B cell (primary cell): ENCODE measurements around the gene SYNGR3. TPM values are rescaled to one million over a fixed set of nuclear protein-coding genes. Genes with fewer than 3 reads are reported as not detected.
A peak's percentile ranks its signal among the peaks of the same experiment; 100 is the strongest.

Experiments used
- ATAC-seq: fragments of 200-7000 bp; cut with Tn5 transposase; one replicate; pipeline ENCODE4 v1.10.0; 2021; ENCODE audit warnings: low read depth, mild to moderate bottlenecking, moderate number of reproducible peaks, moderate library complexity
- CTCF ChIA-PET: fragments of 350-600 bp; sonication (Branson Sonifier 250); formaldehyde crosslinking; loops from one replicate; lab custom pipeline; 2021; ENCODE audit warnings: antibody characterized with exemption, inconsistent platforms; lab: Charles Lee
- POLR2A ChIA-PET: fragments of 350-600 bp; sonication (Branson Sonifier 250); formaldehyde crosslinking; loops from one replicate; lab custom pipeline; 2021; ENCODE audit warnings: antibody characterized with exemption; lab: Charles Lee
- DNase-seq: peaks from one replicate; pipeline ENCODE4 v3.0.0; 2013
- H2AFZ ChIP-seq: 2 replicates; pipeline ENCODE4 v1.6.1; 2012; ENCODE audit warnings: mild to moderate bottlenecking, low read depth, low read length; ENCODE audit not compliant: insufficient read depth, poor library complexity, severe bottlenecking
- H3K27ac ChIP-seq, 2 donors: 1 replicate in 1 of 2; 2 replicates in 1 of 2; pipeline ENCODE4 v1.5.1; 2012 to 2013; ENCODE audit warnings: low read length in 2 of 2, mild to moderate bottlenecking in 2 of 2, moderate library complexity in 1 of 2
- H3K27me3 ChIP-seq, 4 experiments: fragments of 200-600 bp in 1 of 4; sonication (generic) in 1 of 4; replicated peaks in 1 of 4; 1 replicate in 2 of 4; 2 replicates in 2 of 4; pipeline versions ENCODE4 v1.6.1 to v1.7.0; 2013 to 2016; ENCODE audit warnings: low read length in 3 of 4, mild to moderate bottlenecking in 2 of 4, mixed read lengths in 1 of 4, moderate library complexity in 1 of 4; ENCODE audit not compliant: insufficient read depth in 4 of 4, control insufficient read depth in 3 of 4; ENCODE audit errors: control extremely low read depth in 1 of 4
- H3K36me3 ChIP-seq, 2 experiments: replicated peaks in 1 of 2; 1 replicate in 1 of 2; 2 replicates in 1 of 2; pipeline versions ENCODE4 v1.6.1 to v1.7.1; 2013; ENCODE audit warnings: low read length in 1 of 2; ENCODE audit not compliant: insufficient read depth in 2 of 2, control insufficient read depth in 1 of 2; ENCODE audit errors: control extremely low read depth in 1 of 2, extremely low read depth in 1 of 2
- H3K4me1 ChIP-seq, 2 donors: fragments of 200-600 bp in 1 of 2; sonication (generic) in 1 of 2; 1 replicate in 1 of 2; 2 replicates in 1 of 2; pipeline versions ENCODE4 v1.5.1 to v1.6.1; 2013 to 2017; ENCODE audit warnings: low read length in 2 of 2; ENCODE audit not compliant: control insufficient read depth in 2 of 2, insufficient read depth in 2 of 2
- H3K4me2 ChIP-seq: replicated peaks from 2 replicates; pipeline ENCODE3; 2012; ENCODE audit warnings: mild to moderate bottlenecking, low read depth, low read length; ENCODE audit not compliant: poor library complexity, severe bottlenecking
- H3K4me3 ChIP-seq, 5 experiments: fragments of 200-600 bp in 1 of 5; sonication (generic) in 1 of 5; 1 replicate in 3 of 5; 2 replicates in 2 of 5; pipeline versions ENCODE4 v1.5.1 to v1.7.0; 2011 to 2016; ENCODE audit warnings: low read length in 4 of 5, mild to moderate bottlenecking in 4 of 5, low read depth in 2 of 5, control low read depth in 1 of 5, moderate library complexity in 1 of 5; ENCODE audit not compliant: insufficient read depth in 1 of 5; ENCODE audit errors: control extremely low read depth in 1 of 5, extremely low read depth in 1 of 5
- H3K79me2 ChIP-seq: fragments of 200-600 bp; sonication (generic); one replicate; pipeline ENCODE4 v1.6.0; 2016; ENCODE audit warnings: low read length; ENCODE audit not compliant: control insufficient read depth, insufficient read depth
- H3K9ac ChIP-seq: fragments of 200-600 bp; sonication (generic); 2 replicates; pipeline ENCODE4 v1.6.1; 2017; ENCODE audit warnings: mild to moderate bottlenecking, low read length, moderate library complexity
- H3K9me3 ChIP-seq, 3 donors: one replicate each; pipeline versions ENCODE4 v1.6.1 to v1.7.1; 2013; ENCODE audit warnings: low read length in 2 of 3; ENCODE audit not compliant: control insufficient read depth in 2 of 3, insufficient read depth in 1 of 3; ENCODE audit errors: control extremely low read depth in 1 of 3
- H4K20me1 ChIP-seq: 2 replicates; pipeline ENCODE4 v1.6.0; 2012; ENCODE audit warnings: mild to moderate bottlenecking, low read length; ENCODE audit not compliant: insufficient read depth, control insufficient read depth, poor library complexity, severe bottlenecking
- H3K27ac Mint-ChIP-seq: one replicate; pipeline ENCODE4 v1.8.0; 2021; ENCODE audit warnings: mixed read lengths
- H3K27me3 Mint-ChIP-seq: one replicate; pipeline ENCODE4 v1.8.0; 2021; ENCODE audit warnings: mixed read lengths
- H3K4me1 Mint-ChIP-seq: one replicate; pipeline ENCODE4 v1.8.0; 2021; ENCODE audit warnings: mixed read lengths
- H3K4me3 Mint-ChIP-seq: one replicate; pipeline ENCODE4 v1.8.0; 2021; ENCODE audit warnings: mixed read lengths
- H3K9me3 Mint-ChIP-seq: one replicate; pipeline ENCODE4 v1.8.0; 2022; ENCODE audit warnings: mixed read lengths; ENCODE audit not compliant: insufficient read depth
- EZH2 ChIP-seq: IDR thresholded peaks from 2 replicates; pipeline ENCODE4 v1.6.1; 2012; ENCODE audit warnings: borderline replicate concordance, low read depth, mild to moderate bottlenecking, moderate library complexity, low read length; ENCODE audit not compliant: insufficient read depth, poor library complexity, severe bottlenecking
- WGBS: methylation state at CpG from one replicate; pipeline ENCODE4 v1.1.5; 2013; ENCODE audit warnings: missing lambda C conversion rate; ENCODE audit not compliant: insufficient coverage; 5-methylcytosine and 5-hydroxymethylcytosine counted together
- intact Hi-C: fragments of 100-400 bp; cut with micrococcal nuclease; formaldehyde crosslinking; loops from one replicate; pipeline ENCODE4 v1.10.0; 2022
- polyA plus RNA-seq: library from polyadenylated mRNA; depleted of rRNA; stranded (reverse); fragments of >200 nt; gene quantifications from 2 replicates; pipeline ENCODE4 v1.2.3, GENCODE V29; 2012
- total RNA-seq, 2 donors: library from RNA; stranded (reverse); fragments of 120-200 nt in 1 of 2; gene quantifications; 1 replicate in 1 of 2; 2 replicates in 1 of 2; pipeline versions ENCODE4 v1.2.3 to v1.2.4, GENCODE V29; 2013 to 2022
- TF ChIP-seq, protein P1 (sequence below): fragments of 200-600 bp; IDR thresholded peaks from one replicate; pipeline ENCODE4 v1.8.0; 2022; ENCODE audit warnings: antibody characterized with exemption, mild to moderate bottlenecking

The SYNGR3 gene
- total and polyA plus RNA-seq, 2 donors (not counting 1 experiment from before 2014, with no cell fraction given), result 19.5 to 19.8 TPM

DNA sequence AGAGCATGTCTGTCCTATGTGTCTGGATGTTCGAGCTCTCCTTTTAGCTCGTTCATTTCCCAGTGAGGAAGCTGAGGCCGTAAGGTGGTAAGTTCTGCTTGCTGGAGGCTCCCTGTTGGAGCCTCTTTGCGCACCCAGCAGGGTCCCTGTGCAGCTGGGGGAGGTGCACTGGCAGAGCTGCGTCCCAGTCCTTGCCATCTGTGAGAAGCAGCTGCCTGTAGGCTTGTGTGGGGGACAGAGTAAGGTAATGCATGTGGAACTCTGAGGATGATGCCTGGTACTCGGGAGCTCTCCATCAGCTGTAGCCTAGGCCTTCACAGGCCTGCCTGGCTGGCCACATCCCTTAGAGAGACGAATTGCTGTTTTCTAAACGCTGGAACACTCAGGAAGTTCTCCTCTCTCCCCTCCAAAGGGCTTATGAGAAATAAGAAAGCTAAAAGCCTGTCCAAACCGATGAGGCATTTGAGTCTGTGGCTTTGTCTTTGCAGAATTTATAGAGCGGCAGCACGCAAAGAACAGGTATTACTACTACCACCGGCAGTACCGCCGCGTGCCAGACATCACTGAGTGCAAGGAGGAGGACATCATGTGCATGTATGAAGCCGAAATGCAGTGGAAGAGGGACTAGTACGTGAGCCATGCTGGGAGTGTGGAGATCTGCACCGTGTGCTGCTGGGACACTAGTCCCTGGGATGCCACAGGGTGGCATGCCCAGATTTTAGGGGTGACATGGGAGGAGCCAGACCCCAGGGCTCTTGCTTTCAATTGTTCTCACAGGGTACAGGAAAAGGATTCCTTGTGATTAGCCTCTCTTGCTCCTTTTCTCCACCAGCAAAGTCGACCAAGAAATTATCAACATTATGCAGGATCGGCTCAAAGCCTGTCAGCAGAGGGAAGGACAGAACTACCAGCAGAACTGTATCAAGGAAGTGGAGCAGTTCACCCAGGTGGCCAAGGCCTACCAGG lies 28.8 kb upstream of the SYNGR3 start:
- Histone ChIP-seq H3K79me2 (peaks cover 35% of the 10 kb centered on the region), H2AFZ (no peak overlapping the region), H3K27me3 (no peaks in the 10 kb centered on the region), H3K4me3 (peak overlapping the region in 1 of 5 experiments; percentile 86), H3K4me1 (peaks cover 31 to 55% of the 10 kb centered on the region in 2 donors), H3K9ac (peak overlapping the region; percentile 88), H3K4me2 (peak overlapping the region; percentile 83), H3K9me3 (no peaks in the 10 kb centered on the region), H4K20me1 (peaks cover 23% of the 10 kb centered on the region), H3K36me3 (peaks cover 0 to 29% of the 10 kb centered on the region in 2 experiments), H3K27ac (peak overlapping the region; percentile 18 to 43)
- POLR2A ChIA-PET, result interaction anchor here (0.6 to 2.5 kb wide), 5 partner anchors 11 to 528 kb away, joined by 3 to 10 read pairs (median 3); partner anchors contain the start of genes MSRB1, TBL3 and TRAF7
- Mint-ChIP-seq H3K27ac (peak overlapping the region; percentile 89), H3K4me3 (peak overlapping the region; percentile 89), H3K9me3 (no peaks in the 10 kb centered on the region), H3K4me1 (peaks cover 46% of the 10 kb centered on the region), H3K27me3 (peaks cover 3% of the 10 kb centered on the region)
- CTCF ChIA-PET, result interaction anchor here (1.4 to 2.2 kb wide), 2 partner anchors 180 to 192 kb away, joined by 4 to 5 read pairs; no protein-coding TSS in a partner anchor
- peak; percentile 53 for DNase-seq
- WGBS, result 49% methylated on average over 19 of the region's 20 CpGs
- TF ChIP-seq, protein P1, sequence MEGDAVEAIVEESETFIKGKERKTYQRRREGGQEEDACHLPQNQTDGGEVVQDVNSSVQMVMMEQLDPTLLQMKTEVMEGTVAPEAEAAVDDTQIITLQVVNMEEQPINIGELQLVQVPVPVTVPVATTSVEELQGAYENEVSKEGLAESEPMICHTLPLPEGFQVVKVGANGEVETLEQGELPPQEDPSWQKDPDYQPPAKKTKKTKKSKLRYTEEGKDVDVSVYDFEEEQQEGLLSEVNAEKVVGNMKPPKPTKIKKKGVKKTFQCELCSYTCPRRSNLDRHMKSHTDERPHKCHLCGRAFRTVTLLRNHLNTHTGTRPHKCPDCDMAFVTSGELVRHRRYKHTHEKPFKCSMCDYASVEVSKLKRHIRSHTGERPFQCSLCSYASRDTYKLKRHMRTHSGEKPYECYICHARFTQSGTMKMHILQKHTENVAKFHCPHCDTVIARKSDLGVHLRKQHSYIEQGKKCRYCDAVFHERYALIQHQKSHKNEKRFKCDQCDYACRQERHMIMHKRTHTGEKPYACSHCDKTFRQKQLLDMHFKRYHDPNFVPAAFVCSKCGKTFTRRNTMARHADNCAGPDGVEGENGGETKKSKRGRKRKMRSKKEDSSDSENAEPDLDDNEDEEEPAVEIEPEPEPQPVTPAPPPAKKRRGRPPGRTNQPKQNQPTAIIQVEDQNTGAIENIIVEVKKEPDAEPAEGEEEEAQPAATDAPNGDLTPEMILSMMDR, result no peak
- no peak for TF ChIP-seq EZH2
- intact Hi-C loops, result no loop called here
- no peak for ATAC-seq
